ENCODE data around the gene HELLS.

The HELLS gene

GRCh38 chr10:94571081-94571480 is 25.5 kb downstream of the HELLS start:
- H3K4me3 ChIP-seq (ENCODE audit: low read depth, low read length), result no peak overlapping the region
- DNase-seq (ENCODE audit: low read depth), result no peak
- no peak for TF ChIP-seq CTCF (conservative IDR thresholded peaks at IDR 0.05; ENCODE audit: low read depth, low read length)

- no peak overlapping the region for H3K4me3 ChIP-seq (ENCODE audit: low read depth, low read length)
- peak; percentile 42 for DNase-seq (ENCODE audit: low read depth)
- TF ChIP-seq CTCF (conservative IDR thresholded peaks at IDR 0.05; ENCODE audit: low read depth, low read length), result no peak
These were observed 25.9 kb downstream of the HELLS start for GRCh38 chr10:94571528-94571927.

GRCh38 chr10:94578790-94579189 is 33.2 kb downstream of the HELLS start:
- DNase-seq (ENCODE audit: low read depth), result no peak
- no peak for TF ChIP-seq CTCF (conservative IDR thresholded peaks at IDR 0.05; ENCODE audit: low read depth, low read length)
- no peak overlapping the region for H3K4me3 ChIP-seq (ENCODE audit: low read depth, low read length)

GRCh38 chr10:94583124-94583523 is 37.5 kb downstream of the HELLS start:
- DNase-seq (ENCODE audit: low read depth), result no peak
- TF ChIP-seq CTCF (conservative IDR thresholded peaks at IDR 0.05; ENCODE audit: low read depth, low read length), result no peak

GRCh38 chr10:94591461-94592205 is 46.0 kb downstream of the HELLS start:
- no peak for TF ChIP-seq CTCF (conservative IDR thresholded peaks at IDR 0.05; ENCODE audit: low read depth, low read length)
- no peak overlapping the region for H3K4me3 ChIP-seq (ENCODE audit: low read depth, low read length)
- no peak for DNase-seq (ENCODE audit: low read depth)

More at GRCh38 chr10:94583124-94583523, 37.5 kb downstream of the HELLS start:
- H3K4me3 ChIP-seq (ENCODE audit: low read depth, low read length), result no peak overlapping the region

GRCh38 chr10:94602729-94603515 is 57.3 kb downstream of the HELLS start:
- no peak overlapping the region for H3K4me3 ChIP-seq (ENCODE audit: low read depth, low read length)
- DNase-seq (ENCODE audit: low read depth), result peak; percentile 5
- no peak for TF ChIP-seq CTCF (conservative IDR thresholded peaks at IDR 0.05; ENCODE audit: low read depth, low read length)

Measured in choroid plexus epithelial cell (primary cell).